ENCODE measurements around the gene NUCB1.

- no peak for TF ChIP-seq POLR2A (IDR thresholded peaks at IDR 0.05; ENCODE audit: extremely low read depth, insufficient read length)
- no peak for TF ChIP-seq CTCF (IDR thresholded peaks at IDR 0.05; ENCODE audit: low read depth, low read length)
Observed at GRCh38 chr19:48887861-48888612, 12.1 kb upstream of the NUCB1 start.
